ENCODE results near the gene TMEM260.

TMEM260 gene

GRCh38 chr14:56603648-56604047 lies 24.1 kb downstream of the TMEM260 start:
- TF ChIP-seq CTCF (IDR thresholded peaks at IDR 0.05): no peak

- TF ChIP-seq CTCF (IDR thresholded peaks at IDR 0.05): no peak
Observed at GRCh38 chr14:56608689-56609088, 29.1 kb downstream of the TMEM260 start.

GRCh38 chr14:56617084-56617483 lies 37.5 kb downstream of the TMEM260 start:
- no peak for TF ChIP-seq CTCF (IDR thresholded peaks at IDR 0.05)

GRCh38 chr14:56630707-56631106 lies 51.1 kb downstream of the TMEM260 start:
- TF ChIP-seq CTCF (IDR thresholded peaks at IDR 0.05): no peak

GRCh38 chr14:56632195-56632594 lies 52.6 kb downstream of the TMEM260 start:
- TF ChIP-seq CTCF (IDR thresholded peaks at IDR 0.05): no peak

- no peak for TF ChIP-seq CTCF (IDR thresholded peaks at IDR 0.05)
Observed at GRCh38 chr14:56633544-56633943, 53.9 kb downstream of the TMEM260 start.

- TF ChIP-seq CTCF (IDR thresholded peaks at IDR 0.05): no peak
Observed at GRCh38 chr14:56635041-56635440, 55.4 kb downstream of the TMEM260 start.

GRCh38 chr14:56647493-56647892 lies 67.9 kb downstream of the TMEM260 start:
- no peak for TF ChIP-seq CTCF (IDR thresholded peaks at IDR 0.05)

Measured in LNCAP (cell line).